Glutamatergic neuron (in vitro differentiated cells): ENCODE measurements around the gene MEPE. TPM values are rescaled to one million over a fixed set of nuclear protein-coding genes. Genes with fewer than 3 reads are reported as not detected.

Experiments used
- DNase-seq: peaks from one replicate; pipeline ENCODE4 v3.0.0; 2022
- H3K27ac Mint-ChIP-seq: one replicate; pipeline ENCODE4 v1.8.0; 2020; ENCODE audit warnings: mild to moderate bottlenecking, mixed read lengths, inconsistent platforms; ENCODE audit not compliant: unreplicated experiment
- H3K27me3 Mint-ChIP-seq: one replicate; pipeline ENCODE4 v1.8.0; 2020; ENCODE audit warnings: mild to moderate bottlenecking, moderate library complexity, mixed read lengths, inconsistent platforms; ENCODE audit not compliant: unreplicated experiment
- H3K36me3 Mint-ChIP-seq: one replicate; pipeline ENCODE4 v1.8.0; 2020; ENCODE audit warnings: mild to moderate bottlenecking, mixed read lengths, inconsistent platforms; ENCODE audit not compliant: unreplicated experiment
- H3K4me1 Mint-ChIP-seq: one replicate; pipeline ENCODE4 v1.8.0; 2020; ENCODE audit warnings: mild to moderate bottlenecking, low read depth, mixed read lengths, inconsistent platforms; ENCODE audit not compliant: unreplicated experiment
- H3K4me3 Mint-ChIP-seq: one replicate; pipeline ENCODE4 v1.8.0; 2020; ENCODE audit warnings: mild to moderate bottlenecking, mixed read lengths, inconsistent platforms; ENCODE audit not compliant: unreplicated experiment
- H3K9me3 Mint-ChIP-seq: one replicate; pipeline ENCODE4 v1.8.0; 2020; ENCODE audit warnings: mild to moderate bottlenecking, moderate library complexity, mixed read lengths, inconsistent platforms; ENCODE audit not compliant: unreplicated experiment
- CTCF ChIP-seq: fragments of 200-600 bp; sonication (generic); IDR thresholded peaks from one replicate; pipeline ENCODE4 v1.5.0; 2021; ENCODE audit not compliant: partially characterized antibody, unreplicated experiment
- long read RNA-seq: library from polyadenylated mRNA; unstranded; transcript quantifications from one replicate; pipeline ENCODE4 v2.0.0, GENCODE V29; 2020; ENCODE audit not compliant: unreplicated experiment
- total RNA-seq: library from RNA; stranded (reverse); fragmentation: NEBNext Ultra II Directional; extraction: Animal tissue kit (Norgen Biotek cat#: 25700); gene quantifications from one replicate; pipeline ENCODE4 v1.2.1, GENCODE V29; 2021; ENCODE audit not compliant: unreplicated experiment

MEPE gene
- not detected for total RNA-seq
- long read RNA-seq: 0 reads

- TF ChIP-seq CTCF: no peak
- Mint-ChIP-seq H3K27me3 (no peaks in the 10 kb centered on the region), H3K4me3 (no peak within 1 kb of the TSS), H3K27ac (no peak within 1 kb of the TSS), H3K9me3 (no peaks in the 10 kb centered on the region), H3K4me1 (no peaks in the 10 kb centered on the region), H3K36me3 (no peaks in the 10 kb centered on the region)
- no peak for DNase-seq
Observed at GRCh38 chr4:87832669-87833068, at the start of gene MEPE. TSS of gene MEPE (plus strand) at chr4:87832969. CDS start at chr4:87834715, 1,746 bp downstream.

- no peaks in the 10 kb centered on the region for H3K4me1 Mint-ChIP-seq
- H3K27ac Mint-ChIP-seq: no peak overlapping the region
- TF ChIP-seq CTCF: no peak
- H3K4me3 Mint-ChIP-seq: no peak overlapping the region
- no peaks in the 10 kb centered on the region for H3K36me3 Mint-ChIP-seq
- no peak for DNase-seq
- no peaks in the 10 kb centered on the region for H3K27me3 Mint-ChIP-seq
- no peaks in the 10 kb centered on the region for H3K9me3 Mint-ChIP-seq
Observed at GRCh38 chr4:87783781-87784180, 49.0 kb upstream of the MEPE start.

GRCh38 chr4:87785731-87786509 is 46.8 kb upstream of the MEPE start:
- H3K4me1 Mint-ChIP-seq: no peaks in the 10 kb centered on the region
- no peak for TF ChIP-seq CTCF
- no peak for DNase-seq
- no peak overlapping the region for H3K4me3 Mint-ChIP-seq
- H3K9me3 Mint-ChIP-seq: no peaks in the 10 kb centered on the region
- H3K36me3 Mint-ChIP-seq: no peaks in the 10 kb centered on the region
- H3K27ac Mint-ChIP-seq: no peak overlapping the region
- no peaks in the 10 kb centered on the region for H3K27me3 Mint-ChIP-seq

GRCh38 chr4:87799301-87800113 is 33.3 kb upstream of the MEPE start, which contains the start of gene IBSP:
TSS of gene IBSP (plus strand) at chr4:87799554. CDS start at chr4:87802362, 2,808 bp downstream.
- Mint-ChIP-seq H3K27ac (no peak within 1 kb of the TSS), H3K36me3 (no peaks in the 10 kb centered on the region), H3K9me3 (no peaks in the 10 kb centered on the region), H3K4me3 (no peak within 1 kb of the TSS), H3K27me3 (no peaks in the 10 kb centered on the region), H3K4me1 (no peaks in the 10 kb centered on the region)
- no peak for DNase-seq
- TF ChIP-seq CTCF: no peak
